BLaER1 treated with 17β-estradiol and CSF1 and Interleukin-3, amounts not matched to agents 10 nM and 100 nM (cell line): ENCODE results near the gene SPHK1.

Source experiments
- H3K27ac ChIP-seq, 11 experiments: shearing (Covaris generic); formaldehyde crosslinking; 2 replicates each; pipeline ENCODE4 v1.8.1; 2022
- H3K27me3 ChIP-seq, 11 experiments: shearing (Covaris generic); formaldehyde crosslinking; 2 replicates each; pipeline ENCODE4 v1.8.1; 2022
- H3K36me3 ChIP-seq, 11 experiments: shearing (Covaris generic); formaldehyde crosslinking; 2 replicates each; pipeline ENCODE4 v1.8.1; 2022
- H3K4me1 ChIP-seq, 10 experiments: shearing (Covaris generic); formaldehyde crosslinking; 2 replicates each; pipeline ENCODE4 v1.8.1; 2022
- H3K4me2 ChIP-seq, 11 experiments: shearing (Covaris generic); formaldehyde crosslinking; 2 replicates each; pipeline ENCODE4 v1.8.1; 2022
- H3K4me3 ChIP-seq, 10 experiments: shearing (Covaris generic); formaldehyde crosslinking; 2 replicates each; pipeline ENCODE4 v1.8.1; 2022
- H3K9ac ChIP-seq, 11 experiments: shearing (Covaris generic); formaldehyde crosslinking; 2 replicates each; pipeline ENCODE4 v1.8.1; 2022
- H3K9me3 ChIP-seq, 11 experiments: shearing (Covaris generic); formaldehyde crosslinking; replicated peaks in 1 of 11; 2 replicates each; pipeline ENCODE4 v1.8.1; 2022
- H4K20me1 ChIP-seq, 11 experiments: shearing (Covaris generic); formaldehyde crosslinking; 2 replicates each; pipeline ENCODE4 v1.8.1; 2022
- Cebpa-rat ChIP-seq, 11 experiments: shearing (Covaris generic); IDR thresholded peaks; 2 replicates each; pipeline ENCODE4 v1.8.1; 2022

SPHK1 gene

DNA sequence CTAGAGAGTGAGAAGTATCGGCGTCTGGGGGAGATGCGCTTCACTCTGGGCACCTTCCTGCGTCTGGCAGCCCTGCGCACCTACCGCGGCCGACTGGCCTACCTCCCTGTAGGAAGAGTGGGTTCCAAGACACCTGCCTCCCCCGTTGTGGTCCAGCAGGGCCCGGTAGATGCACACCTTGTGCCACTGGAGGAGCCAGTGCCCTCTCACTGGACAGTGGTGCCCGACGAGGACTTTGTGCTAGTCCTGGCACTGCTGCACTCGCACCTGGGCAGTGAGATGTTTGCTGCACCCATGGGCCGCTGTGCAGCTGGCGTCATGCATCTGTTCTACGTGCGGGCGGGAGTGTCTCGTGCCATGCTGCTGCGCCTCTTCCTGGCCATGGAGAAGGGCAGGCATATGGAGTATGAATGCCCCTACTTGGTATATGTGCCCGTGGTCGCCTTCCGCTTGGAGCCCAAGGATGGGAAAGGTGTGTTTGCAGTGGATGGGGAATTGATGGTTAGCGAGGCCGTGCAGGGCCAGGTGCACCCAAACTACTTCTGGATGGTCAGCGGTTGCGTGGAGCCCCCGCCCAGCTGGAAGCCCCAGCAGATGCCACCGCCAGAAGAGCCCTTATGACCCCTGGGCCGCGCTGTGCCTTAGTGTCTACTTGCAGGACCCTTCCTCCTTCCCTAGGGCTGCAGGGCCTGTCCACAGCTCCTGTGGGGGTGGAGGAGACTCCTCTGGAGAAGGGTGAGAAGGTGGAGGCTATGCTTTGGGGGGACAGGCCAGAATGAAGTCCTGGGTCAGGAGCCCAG lies 2.8 kb downstream of the SPHK1 start:
- Histone ChIP-seq H3K27me3 (peaks cover 17 to 49% (median 43%) of the 10 kb centered on the region in 11 experiments), H3K9me3 (no peaks in the 10 kb centered on the region), H4K20me1 (peaks cover 0 to 68% (median 31%) of the 10 kb centered on the region in 11 experiments; a peak in 18 of 22 replicates), H3K4me3 (no peak overlapping the region), H3K27ac (no peak overlapping the region), H3K36me3 (peaks cover 21 to 36% (median 33%) of the 10 kb centered on the region in 11 experiments), H3K4me2 (peak overlapping the region in 9 of 11 experiments; percentile 12 to 100 (median 98); a peak in 12 of 22 replicates), H3K4me1 (peaks cover 28 to 65% (median 56%) of the 10 kb centered on the region in 10 experiments), H3K9ac (peak overlapping the region in 1 of 11 experiments; percentile 29; a peak in 1 of 22 replicates)
- no peak for TF ChIP-seq Cebpa-rat (IDR thresholded peaks at IDR 0.05)

DNA sequence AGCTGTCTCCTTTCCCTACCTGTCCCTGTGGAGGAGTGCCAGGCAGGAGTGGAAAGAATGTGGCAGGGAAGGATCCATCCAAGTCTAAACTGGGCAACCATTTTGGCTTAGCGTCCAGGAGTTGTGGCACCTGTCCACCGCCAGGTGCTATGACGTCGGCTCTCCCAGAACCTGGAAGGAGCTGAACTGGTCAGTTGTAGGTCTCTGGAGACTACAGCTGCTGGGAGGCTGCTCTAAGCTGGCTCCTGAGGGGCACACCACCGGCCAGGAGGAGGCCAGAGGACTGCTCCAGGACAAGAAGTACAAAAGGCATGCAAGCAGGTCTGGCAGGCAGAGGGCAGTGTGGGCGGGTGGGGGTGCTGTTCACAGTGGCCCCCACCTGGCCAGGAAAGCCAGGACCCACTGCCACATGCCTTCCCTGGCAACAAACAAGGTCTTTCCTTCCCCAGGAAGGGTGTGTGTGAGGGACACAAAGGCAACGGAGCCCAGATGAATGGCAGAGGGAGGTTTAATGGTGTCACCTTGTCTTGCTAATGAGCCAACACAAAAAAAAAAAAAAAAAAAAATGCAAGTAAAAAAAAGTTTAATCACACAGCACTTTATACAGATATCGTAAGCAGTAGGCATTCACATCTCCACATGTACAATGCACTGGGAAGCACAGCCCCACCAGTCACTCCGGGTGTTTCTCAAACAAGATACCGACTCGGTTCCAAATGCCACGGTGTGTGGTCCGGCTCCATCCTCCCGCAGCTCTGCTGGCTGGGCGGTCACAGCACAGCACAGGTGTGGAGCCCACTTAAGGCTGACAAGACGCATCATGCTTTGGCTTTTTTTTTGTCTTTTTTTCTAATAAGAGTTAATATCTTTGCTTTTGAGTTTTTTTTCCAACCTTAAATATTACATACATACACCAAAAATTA lies 4.8 kb downstream of the SPHK1 start:
- H3K4me2 ChIP-seq = no peak overlapping the region
- peaks cover 17 to 28% (median 23%) of the 10 kb centered on the region in 11 experiments for H3K27me3 ChIP-seq
- TF ChIP-seq Cebpa-rat (IDR thresholded peaks at IDR 0.05) = no peak
- peaks cover 0 to 68% (median 31%) of the 10 kb centered on the region in 11 experiments; a peak in 18 of 22 replicates for H4K20me1 ChIP-seq
- H3K9ac ChIP-seq = no peak overlapping the region
- H3K4me1 ChIP-seq = peaks cover 20 to 45% (median 38%) of the 10 kb centered on the region in 10 experiments
- H3K27ac ChIP-seq = no peak overlapping the region
- H3K4me3 ChIP-seq = no peak overlapping the region
- no peaks in the 10 kb centered on the region for H3K9me3 ChIP-seq
- H3K36me3 ChIP-seq = peaks cover 30 to 56% (median 52%) of the 10 kb centered on the region in 11 experiments

DNA sequence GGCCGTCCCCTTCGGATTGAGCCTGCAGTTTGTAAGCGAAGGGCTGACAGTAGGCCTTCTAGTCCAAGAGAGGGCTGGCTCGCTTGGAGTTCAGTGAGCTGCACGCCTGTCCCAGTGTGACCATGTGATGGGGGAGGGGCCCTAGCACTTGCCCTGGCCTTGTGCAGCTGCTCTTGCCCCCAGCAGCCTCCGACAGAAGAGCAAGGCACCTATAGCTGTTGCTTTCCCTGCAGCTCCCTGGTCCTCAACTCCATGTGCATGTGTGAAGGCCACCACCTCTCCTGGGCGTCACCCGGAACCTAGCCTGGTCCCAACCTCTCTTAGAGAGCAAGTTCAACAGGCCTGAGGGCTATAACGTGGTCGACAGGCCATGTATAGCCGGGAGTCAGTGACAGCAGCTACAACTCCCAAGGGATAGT lies 5.6 kb downstream of the SPHK1 start:
- Histone ChIP-seq H3K9ac (no peak overlapping the region), H3K27me3 (peaks cover 11 to 20% (median 15%) of the 10 kb centered on the region in 11 experiments), H4K20me1 (peaks cover 0 to 63% (median 24%) of the 10 kb centered on the region in 11 experiments; a peak in 18 of 22 replicates), H3K36me3 (peaks cover 36 to 64% (median 60%) of the 10 kb centered on the region in 11 experiments), H3K4me1 (peaks cover 15 to 38% (median 31%) of the 10 kb centered on the region in 10 experiments), H3K9me3 (no peaks in the 10 kb centered on the region), H3K4me2 (no peak overlapping the region), H3K4me3 (no peak overlapping the region), H3K27ac (no peak overlapping the region)
- TF ChIP-seq Cebpa-rat (IDR thresholded peaks at IDR 0.05) = no peak

DNA sequence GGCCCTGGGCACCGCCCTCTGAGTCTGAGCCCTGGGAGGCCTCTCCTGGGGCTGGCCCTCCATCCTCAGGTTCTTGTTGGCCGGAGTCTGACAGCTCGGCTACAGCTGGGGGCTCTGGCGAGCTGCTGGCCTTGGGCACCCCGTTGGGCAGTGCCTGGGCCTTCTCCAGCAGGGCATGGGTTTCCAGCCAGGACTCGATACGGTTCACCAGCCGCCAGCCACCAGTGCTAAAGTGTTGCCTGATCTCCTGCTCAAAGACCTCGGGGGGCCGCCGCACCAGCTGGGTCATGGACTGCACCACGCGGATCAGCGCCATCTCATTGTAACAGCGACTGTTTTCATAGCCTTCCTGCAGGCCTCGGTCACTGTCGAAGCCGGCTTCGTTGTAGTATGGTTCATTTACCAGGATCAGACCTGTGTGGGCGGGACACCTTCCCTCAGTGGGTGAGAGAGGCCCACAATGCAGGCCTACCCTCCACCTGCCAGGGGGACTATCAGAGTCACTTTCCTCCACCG lies 6.8 kb downstream of the SPHK1 start:
- no peak for TF ChIP-seq Cebpa-rat (IDR thresholded peaks at IDR 0.05)
- no peak overlapping the region for H3K27ac ChIP-seq
- peaks cover 48 to 77% (median 73%) of the 10 kb centered on the region in 11 experiments for H3K36me3 ChIP-seq
- no peaks in the 10 kb centered on the region for H3K9me3 ChIP-seq
- H3K4me1 ChIP-seq = peaks cover 4 to 25% (median 18%) of the 10 kb centered on the region in 10 experiments; a peak in 19 of 20 replicates
- H3K27me3 ChIP-seq = peaks cover 0 to 8% (median 3%) of the 10 kb centered on the region in 11 experiments; a peak in 19 of 22 replicates
- no peak overlapping the region for H3K4me3 ChIP-seq
- H3K4me2 ChIP-seq = no peak overlapping the region
- H3K9ac ChIP-seq = no peak overlapping the region
- H4K20me1 ChIP-seq = peaks cover 0 to 62% (median 17%) of the 10 kb centered on the region in 11 experiments; a peak in 15 of 22 replicates

DNA sequence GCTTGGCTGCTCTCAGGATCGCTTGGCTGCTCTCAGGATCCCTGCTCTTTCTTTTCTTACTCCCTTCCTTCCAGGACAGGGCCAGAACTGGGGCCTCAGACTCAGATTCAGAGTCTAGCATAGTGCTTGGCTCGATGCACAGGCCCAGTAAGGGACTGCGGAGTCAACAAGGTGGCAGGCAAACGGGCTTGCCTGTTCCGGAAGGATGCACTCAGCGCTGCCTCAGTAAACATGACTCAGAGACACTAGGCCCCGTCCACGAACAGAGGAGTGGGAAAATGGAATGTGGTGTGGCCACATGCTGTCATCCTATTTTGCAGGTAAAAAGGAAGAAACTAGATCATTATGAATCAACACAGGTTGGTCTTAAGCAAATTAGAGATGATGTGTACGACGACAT lies 9.8 kb downstream of the SPHK1 start:
- no peak for TF ChIP-seq Cebpa-rat (IDR thresholded peaks at IDR 0.05)
- Histone ChIP-seq H3K9ac (peak overlapping the region in 2 of 11 experiments; percentile 14 to 23; a peak in 1 of 22 replicates), H3K4me2 (no peak overlapping the region), H3K27ac (no peak overlapping the region), H3K27me3 (no peaks in the 10 kb centered on the region), H4K20me1 (peaks cover 8 to 63% (median 22%) of the 10 kb centered on the region in 11 experiments; a peak in 18 of 22 replicates), H3K9me3 (no peaks in the 10 kb centered on the region), H3K4me1 (peaks cover 0 to 12% (median 2%) of the 10 kb centered on the region in 10 experiments; a peak in 4 of 20 replicates), H3K4me3 (no peak overlapping the region), H3K36me3 (peaks cover 75 to 99% (median 95%) of the 10 kb centered on the region in 11 experiments)

DNA sequence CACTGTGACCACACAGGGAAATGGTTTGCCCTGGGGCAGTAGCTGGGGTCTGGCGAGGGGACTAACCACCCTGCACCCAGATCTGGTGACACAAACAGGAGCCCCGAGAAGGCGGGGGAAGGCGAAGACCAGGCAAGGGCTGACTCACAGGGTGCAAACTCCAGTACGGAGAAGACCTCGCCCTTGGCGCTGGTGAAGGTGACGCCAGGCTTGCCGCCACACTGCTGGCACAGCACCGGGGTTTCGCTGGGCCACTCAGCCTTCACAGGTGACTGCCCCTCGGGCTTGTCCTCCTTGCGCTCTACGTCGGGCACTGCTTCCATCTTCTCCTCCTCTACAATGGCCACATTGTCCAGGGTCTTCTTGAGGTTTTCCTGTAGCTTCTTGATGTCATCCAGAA lies 11.6 kb downstream of the SPHK1 start:
- TF ChIP-seq Cebpa-rat (IDR thresholded peaks at IDR 0.05) = no peak
- Histone ChIP-seq H3K4me2 (no peak overlapping the region), H3K9ac (no peak overlapping the region), H3K4me1 (peaks cover 0 to 12% (median 0%) of the 10 kb centered on the region in 10 experiments; a peak in 3 of 20 replicates), H4K20me1 (peaks cover 8 to 63% (median 25%) of the 10 kb centered on the region in 11 experiments; a peak in 17 of 22 replicates), H3K27ac (no peak overlapping the region), H3K36me3 (peaks cover 80 to 99% (median 97%) of the 10 kb centered on the region in 11 experiments), H3K9me3 (no peaks in the 10 kb centered on the region), H3K27me3 (no peaks in the 10 kb centered on the region), H3K4me3 (no peak overlapping the region)

DNA sequence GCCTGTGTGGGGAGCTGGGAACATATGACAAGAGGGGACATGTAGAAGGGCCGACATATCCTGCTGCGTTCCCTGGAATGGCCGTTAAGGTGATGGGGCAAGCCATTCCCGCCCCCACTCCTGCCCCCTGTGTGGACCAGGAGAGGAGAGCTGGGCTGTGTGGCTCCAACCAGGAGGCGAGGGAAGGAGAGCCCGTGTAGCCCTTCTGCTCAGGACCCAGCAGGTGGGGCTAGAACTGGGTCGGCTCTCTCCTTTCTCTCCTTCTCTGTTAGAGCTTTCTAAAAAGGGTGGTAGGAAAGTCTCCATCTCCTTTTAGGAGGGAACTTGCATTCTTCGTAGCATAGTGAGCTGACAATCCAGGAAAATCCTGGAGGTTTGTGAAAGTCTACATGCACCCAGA lies 12.8 kb downstream of the SPHK1 start:
- peaks cover 8 to 68% (median 25%) of the 10 kb centered on the region in 11 experiments; a peak in 17 of 22 replicates for H4K20me1 ChIP-seq
- peaks cover 84 to 100% (median 97%) of the 10 kb centered on the region in 11 experiments for H3K36me3 ChIP-seq
- H3K4me3 ChIP-seq = no peak overlapping the region
- peaks cover 0 to 12% (median 0%) of the 10 kb centered on the region in 10 experiments; a peak in 3 of 20 replicates for H3K4me1 ChIP-seq
- no peak overlapping the region for H3K4me2 ChIP-seq
- no peaks in the 10 kb centered on the region for H3K27me3 ChIP-seq
- H3K27ac ChIP-seq = no peak overlapping the region
- no peak for TF ChIP-seq Cebpa-rat (IDR thresholded peaks at IDR 0.05)
- peak overlapping the region in 2 of 11 experiments; percentile 26 to 31; a peak in 1 of 22 replicates for H3K9ac ChIP-seq
- no peaks in the 10 kb centered on the region for H3K9me3 ChIP-seq
